ENCODE results near the gene TSPAN10. TPM values are rescaled to one million over a fixed set of nuclear protein-coding genes. Genes with fewer than 3 reads are reported as not detected.

Gene TSPAN10
- total RNA-seq, 1 donor from 2014 or later, result 0.30 TPM

Other genes starting within 250 kb of the TSPAN10 start
- gene BAHCC1, start 241.7 kb upstream of the TSPAN10 start, total RNA-seq, result 0.90 and 0.91 TPM in 2 replicates
- gene ACTG1, start 124.4 kb upstream of the TSPAN10 start, total RNA-seq, result 4,152 and 4,174 TPM in 2 replicates
- gene FSCN2, start 108.8 kb upstream of the TSPAN10 start, total RNA-seq, result 1.1 TPM in 2 replicates
- gene FAAP100, start 84.8 kb upstream of the TSPAN10 start, total RNA-seq, result 61.6 and 64.4 TPM in 2 replicates
- 128 and 138 TPM in 2 replicates for gene NPLOC4, start 84 bp upstream of the TSPAN10 start, total RNA-seq
- gene PDE6G, start 19.3 kb downstream of the TSPAN10 start, total RNA-seq, result 11.1 and 15.4 TPM in 2 replicates
- 51.3 and 52.7 TPM in 2 replicates for gene OXLD1, start 29.4 kb downstream of the TSPAN10 start, total RNA-seq
- gene CCDC137, start 29.5 kb downstream of the TSPAN10 start, total RNA-seq, result 50.8 and 51.7 TPM in 2 replicates
- gene ARL16, start 46.6 kb downstream of the TSPAN10 start, total RNA-seq, result 33.3 and 35.0 TPM in 2 replicates
- 130 and 134 TPM in 2 replicates for gene HGS, start 46.8 kb downstream of the TSPAN10 start, total RNA-seq
- 175 and 179 TPM in 2 replicates for gene MRPL12, start 66.2 kb downstream of the TSPAN10 start, total RNA-seq
- 36.4 and 39.5 TPM in 2 replicates for gene SLC25A10, start 75.1 kb downstream of the TSPAN10 start, total RNA-seq
- not detected in 2 replicates for gene GCGR, start 167.0 kb downstream of the TSPAN10 start, total RNA-seq
- gene MCRIP1, start 196.1 kb downstream of the TSPAN10 start, total RNA-seq, result 42.5 and 42.9 TPM in 2 replicates
- not detected in 2 replicates for gene PPP1R27, start 197.9 kb downstream of the TSPAN10 start, total RNA-seq
- gene P4HB, start 223.3 kb downstream of the TSPAN10 start, total RNA-seq, result 545 and 603 TPM in 2 replicates
- 713 and 715 TPM in 2 replicates for gene ARHGDIA, start 234.1 kb downstream of the TSPAN10 start, total RNA-seq

All from activated T-helper 2 cell treated with anti-CD3 and anti-CD28 coated beads, Interferon-gamma antibody, Interleukin-2, Interleukin-4, amounts not matched to agents 10 μg/mL and 5 μg/mL and 100 μg/mL, durations not matched to agents 14 hours and 24 hours and 36 hours (primary cell).